GM12878 (cell line): ENCODE measurements around the gene PCNX1. TPM values are rescaled to one million over a fixed set of nuclear protein-coding genes. Genes with fewer than 3 reads are reported as not detected.

ENCODE experiments used
- ATAC-seq: fragments of 200-7000 bp; cut with Tn5 transposase; 3 replicates; pipeline ENCODE4 v1.9.1; 2020; ENCODE audit warnings: mild to moderate bottlenecking, moderate library complexity
- BruUV-seq: library from RNA; stranded (reverse); fragments of 400-500 nt; replicated peaks from 2 replicates; lab custom pipeline; 2021; lab: Mats Ljungman, UMichigan
- CTCF ChIA-PET: fragments of 300-600 bp; sonication (Branson Sonifier 250); formaldehyde crosslinking; extraction: SDS; loops from one replicate; lab custom pipeline; 2021; ENCODE audit warnings: inconsistent platforms; lab: Yijun Ruan, JAX
- POLR2A ChIA-PET: fragments of 350-600 bp; formaldehyde crosslinking; extraction: SDS; loops from one replicate; lab custom pipeline; 2021; ENCODE audit warnings: inconsistent platforms; lab: Charles Lee
- RAD21 ChIA-PET: fragments of 300-600 bp; sonication (Branson Sonifier 250); formaldehyde crosslinking; loops from one replicate; lab custom pipeline; 2023; ENCODE audit warnings: antibody characterized with exemption; ENCODE audit not compliant: unreplicated experiment; lab: Charles Lee
- SMC1A ChIA-PET: fragments of 300-600 bp; sonication (Branson Sonifier 250); formaldehyde crosslinking; loops from one replicate; lab custom pipeline; 2023; ENCODE audit not compliant: unreplicated experiment, uncharacterized antibody; lab: Charles Lee
- DNase-seq: peaks from one replicate; pipeline ENCODE4 v3.0.0-alpha.2; 2011; ENCODE audit warnings: low read depth, low spot score
- FAIRE-seq: peaks from 3 replicates; lab custom pipeline; 2011; peaks lifted over from hg19 to GRCh38; lab: Jason Lieb, UNC
- H2AFZ ChIP-seq: 2 replicates; pipeline ENCODE4 v1.6.0; 2011; ENCODE audit warnings: low read depth, low read length, control low read depth; ENCODE audit not compliant: control insufficient read depth
- H3K27ac ChIP-seq: 2 replicates; pipeline ENCODE4 v1.5.1; 2011; ENCODE audit warnings: control low read depth; ENCODE audit not compliant: control insufficient read depth, insufficient read depth
- H3K27me3 ChIP-seq, 2 experiments: replicated peaks in 1 of 2; 2 replicates each; pipeline versions ENCODE4 v1.6.0 to v1.6.1; 2011; ENCODE audit warnings: low read length in 1 of 2; ENCODE audit not compliant: control insufficient read depth in 2 of 2, insufficient read depth in 2 of 2
- H3K36me3 ChIP-seq, 2 experiments: 2 replicates each; pipeline ENCODE4 v1.5.1; 2011; ENCODE audit warnings: low read length in 1 of 2; ENCODE audit not compliant: control insufficient read depth in 2 of 2, insufficient read depth in 2 of 2
- H3K4me1 ChIP-seq: 2 replicates; pipeline ENCODE4 v1.6.1; 2011; ENCODE audit warnings: mild to moderate bottlenecking, low read length, moderate library complexity, mixed read lengths; ENCODE audit not compliant: control insufficient read depth, insufficient read depth
- H3K4me2 ChIP-seq: 2 replicates; pipeline ENCODE4 v1.6.0; 2011; ENCODE audit warnings: control low read depth; ENCODE audit not compliant: control insufficient read depth, insufficient read depth
- H3K4me3 ChIP-seq: fragments of 200-600 bp; sonication (generic); 2 replicates; pipeline ENCODE4 v1.5.1; 2016
- H3K79me2 ChIP-seq: 2 replicates; pipeline ENCODE4 v1.6.0; 2011; ENCODE audit warnings: low read length; ENCODE audit not compliant: control insufficient read depth, insufficient read depth
- H3K9ac ChIP-seq: 2 replicates; pipeline ENCODE4 v1.8.0; 2011; ENCODE audit warnings: low read length, control low read depth, mixed read lengths; ENCODE audit not compliant: control insufficient read depth, insufficient read depth
- H3K9me3 ChIP-seq: replicated peaks from 3 replicates; pipeline ENCODE4 v1.5.1; 2011; ENCODE audit warnings: mild to moderate bottlenecking, low read length; ENCODE audit not compliant: control insufficient read depth, insufficient read depth
- H4K20me1 ChIP-seq: 2 replicates; pipeline ENCODE4 v1.6.0; 2011; ENCODE audit not compliant: control insufficient read depth, insufficient read depth
- CBX3 ChIP-seq: fragments of 200-600 bp; sonication (generic); IDR thresholded peaks from 2 replicates; pipeline ENCODE4 v1.6.1; 2016; ENCODE audit warnings: low read depth, borderline replicate concordance
- E2F8 ChIP-seq: fragments of 450-650 bp; IDR thresholded peaks from 2 replicates; pipeline ENCODE4 v1.6.1; 2018; ENCODE audit warnings: mild to moderate bottlenecking, low read depth, moderate library complexity; ENCODE audit not compliant: partially characterized antibody
- MLLT1 ChIP-seq: fragments of 450-650 bp; IDR thresholded peaks from 2 replicates; pipeline ENCODE4 v1.6.1; 2016; ENCODE audit warnings: mild to moderate bottlenecking
- PKNOX1 ChIP-seq: fragments of 450-650 bp; IDR thresholded peaks from 2 replicates; pipeline ENCODE4 v1.6.1; 2016; ENCODE audit warnings: mild to moderate bottlenecking
- POU2F2 ChIP-seq: IDR thresholded peaks from 3 replicates; pipeline ENCODE4 v1.6.1; 2011; ENCODE audit warnings: low read depth, mild to moderate bottlenecking, low read length, borderline replicate concordance
- WGBS: methylation state at CpG from one replicate; pipeline ENCODE4 v1.1.6; 2016; ENCODE audit warnings: low lambda C conversion rate; ENCODE audit not compliant: insufficient replicate concordance, insufficient coverage; ENCODE audit errors: missing lambda C conversion rate; 5-methylcytosine and 5-hydroxymethylcytosine counted together
- in situ Hi-C: fragments of 300-500 bp; cut with MboI; formaldehyde crosslinking; loops from 9 replicates; pipeline ENCODE4 v1.14.3; 2018; ENCODE audit warnings: mixed read lengths
- intact Hi-C: fragments of 100-400 bp; cut with micrococcal nuclease; formaldehyde crosslinking; loops from one replicate; pipeline ENCODE4 v1.14.2; 2022; ENCODE audit not compliant: unreplicated experiment
- polyA plus RNA-seq, 11 experiments: library from polyadenylated mRNA; depleted of rRNA in 4 of 11; unstranded in 6 of 11; stranded (reverse) in 5 of 11; fragments of >200 nt; fragmentation: Nextera tagmentation in 4 of 11; fragmentation: Illumina TruSeq in 1 of 11; extraction: Ambion mirVana in 4 of 11; extraction: Trizol in 1 of 11; gene quantifications; 1 replicate in 1 of 11; 2 replicates in 10 of 11; pipeline versions ENCODE4 v1.2.1 to v1.2.3, GENCODE V29; 2011 to 2016; ENCODE audit warnings: inconsistent platforms in 2 of 11, missing spikeins in 2 of 11, low read depth in 1 of 11
- total RNA-seq, 4 experiments: library from RNA; depleted of rRNA in 3 of 4; stranded (reverse); fragments of >200 nt in 3 of 4; fragmentation: Illumina TruSeq in 1 of 4; extraction: Trizol in 1 of 4; gene quantifications; 2 replicates each; pipeline versions ENCODE4 v1.2.1 to v1.2.3, GENCODE V29; 2013 to 2021

The PCNX1 gene
- total and polyA plus RNA-seq, 10 of the 15 experiments (the other 5 are each of a cell fraction or from before 2014, with no cell fraction given) = 4.6 to 53.9 (median 20.5) TPM

DNA sequence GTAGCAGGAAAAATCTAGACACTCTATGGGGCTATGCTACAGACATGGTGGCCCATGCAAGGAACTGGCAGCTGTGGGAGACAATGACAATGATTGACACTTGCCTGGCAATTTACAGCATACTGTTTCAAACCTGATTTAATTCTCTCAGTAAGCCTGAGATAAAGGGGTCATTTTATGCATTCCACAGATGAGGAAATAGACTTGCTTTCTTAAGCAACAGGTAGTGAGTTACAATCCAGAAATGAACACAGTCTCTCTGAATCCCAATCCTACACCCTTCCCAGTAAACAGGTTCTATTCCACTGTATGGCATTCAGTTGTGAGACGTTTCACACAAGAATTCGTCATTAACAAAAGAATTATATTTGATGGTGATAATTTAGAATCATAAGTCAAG is 15.5 kb upstream of the PCNX1 start:
- no TSS peak for BruUV-seq
- CTCF ChIA-PET = interaction anchor here (12.3 kb wide), 1 partner anchor 13 kb away, joined by 110 read pairs; the partner anchor contains the start of gene PCNX1
- intact Hi-C loops = no loop called here
- Histone ChIP-seq H3K4me1 (peaks cover 42% of the 10 kb centered on the region), H4K20me1 (no peaks in the 10 kb centered on the region), H3K4me3 (no peak overlapping the region), H3K79me2 (no peaks in the 10 kb centered on the region), H3K27ac (no peak overlapping the region), H3K4me2 (no peak overlapping the region), H3K9me3 (no peaks in the 10 kb centered on the region)
- SMC1A ChIA-PET = interaction anchor here (0.9 kb wide), 1 partner anchor 22 kb away, joined by 3 read pairs; no protein-coding TSS in a partner anchor
- DNase-seq (no peak), FAIRE-seq (no peak)
- POLR2A ChIA-PET = interaction anchor here (1.2 kb wide), 1 partner anchor 9 kb away, joined by 4 read pairs; no protein-coding TSS in a partner anchor
- RAD21 ChIA-PET = interaction anchor here (0.7 kb wide), 1 partner anchor 27 kb away, joined by 3 read pairs; no protein-coding TSS in a partner anchor
- 98% methylated on average over 2 of the region's 2 CpGs for WGBS
- TF ChIP-seq MLLT1 = no peak
- no peak for TF ChIP-seq CBX3
- TF ChIP-seq PKNOX1 = peak; percentile 34
- no peak for TF ChIP-seq POU2F2
- TF ChIP-seq E2F8 = no peak
- TF ChIP-seq, all 136 proteins: peak for 1
- Histone ChIP-seq H3K36me3 (no peaks in the 10 kb centered on the region), H3K9ac (no peak overlapping the region), H2AFZ (no peak overlapping the region), H3K27me3 (no peaks in the 10 kb centered on the region)
- in situ Hi-C loops = no loop called here
- ATAC-seq = no peak
